ENCODE results near the gene SPINK7.

DNA sequence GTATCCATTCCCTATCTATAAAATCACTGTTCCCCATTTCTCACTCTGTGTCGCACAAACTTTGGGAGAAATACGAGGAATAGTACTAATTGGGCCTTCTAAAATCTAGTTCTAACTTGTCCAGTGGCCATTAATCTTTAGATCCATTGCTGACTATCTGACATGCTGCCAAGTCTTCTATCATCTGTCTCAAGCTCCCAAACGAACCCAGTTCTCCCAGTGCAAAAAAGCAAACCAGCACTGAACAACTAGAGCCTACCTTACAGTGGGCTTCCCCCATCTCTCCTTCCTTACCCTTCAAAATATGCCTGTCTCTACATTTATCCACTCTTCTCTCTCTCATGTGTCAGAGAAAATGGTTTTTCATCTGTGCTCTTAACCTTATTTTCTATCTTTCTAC is 3.2 kb upstream of the SPINK7 start:
- TF ChIP-seq POLR2A (IDR thresholded peaks at IDR 0.05; ENCODE audit: low read length) (no peak), GATA1 (IDR thresholded peaks at IDR 0.05; ENCODE audit: low read depth, low read length) (no peak)
